Prostate gland (tissue), 2 donors: ENCODE results near the gene PTGER3. TPM values are rescaled to one million over a fixed set of nuclear protein-coding genes. Genes with fewer than 3 reads are reported as not detected.
"Not testable (repeated sequence)": the region's sequence is repeated elsewhere in the genome, so short reads cannot be mapped to it uniquely, and the experiment has no call there.

Experiments
- DNase-seq: peaks from one replicate; pipeline ENCODE4 v3.0.0-alpha.2; 2019; ENCODE audit warnings: low spot score
- H3K27ac ChIP-seq, 2 donors: fragments of 200-600 bp; sonication (generic); 2 replicates each; pipeline ENCODE4 v1.5.1; 2017 to 2019
- H3K27me3 ChIP-seq: fragments of 200-600 bp; sonication (generic); replicated peaks from 2 replicates; pipeline ENCODE4 v1.5.1; 2019; ENCODE audit not compliant: insufficient read depth
- H3K36me3 ChIP-seq, 2 donors: fragments of 200-600 bp; sonication (generic); 1 replicate in 1 of 2; 2 replicates in 1 of 2; pipeline versions ENCODE4 v1.5.1 to v1.8.1; 2017 to 2019
- H3K4me1 ChIP-seq: fragments of 200-600 bp; sonication (generic); replicated peaks from 2 replicates; pipeline ENCODE4 v1.5.1; 2019
- H3K4me3 ChIP-seq, 2 donors: fragments of 200-600 bp; sonication (generic); 2 replicates each; pipeline ENCODE4 v1.5.1; 2017 to 2019
- H3K9me3 ChIP-seq: fragments of 200-600 bp; sonication (generic); 2 replicates; pipeline ENCODE4 v1.5.1; 2017
- CTCF ChIP-seq, 4 experiments: fragments of 200-600 bp in 2 of 4; fragments of 450-650 bp in 2 of 4; sonication (generic) in 2 of 4; IDR thresholded peaks; 1 replicate in 3 of 4; 2 replicates in 1 of 4; pipeline ENCODE4 v1.5.1; 2016 to 2019; ENCODE audit warnings: antibody characterized with exemption in 4 of 4, mild to moderate bottlenecking in 2 of 4, moderate library complexity in 2 of 4
- POLR2A ChIP-seq: fragments of 450-650 bp; IDR thresholded peaks from one replicate; pipeline ENCODE4 v1.6.1; 2016; ENCODE audit warnings: antibody characterized with exemption, mild to moderate bottlenecking
- POLR2AphosphoS5 ChIP-seq: sonication (generic); formaldehyde crosslinking; IDR thresholded peaks from one replicate; pipeline ENCODE4 v1.6.1; 2017; ENCODE audit warnings: antibody characterized with exemption
- WGBS: methylation state at CpG from one replicate; pipeline ENCODE4 v1.1.5; 2018; 5-methylcytosine and 5-hydroxymethylcytosine counted together
- intact Hi-C: fragments of 100-400 bp; cut with DNase I; formaldehyde crosslinking; loops from one replicate; pipeline ENCODE4 v1.14.2; 2022
- total RNA-seq, 2 donors: library from RNA; depleted of rRNA; stranded (reverse); fragments of >200 nt; gene quantifications; one replicate each; pipeline ENCODE4 v1.1.0, GENCODE V29; 2016

PTGER3 gene
- total RNA-seq, 2 donors from 2014 or later: 3.6 to 4.0 TPM

GRCh38 chr1:70992521-70992920, 55.1 kb downstream of the PTGER3 start:
- no peaks in the 10 kb centered on the region for H3K9me3 ChIP-seq
- no peak for TF ChIP-seq POLR2AphosphoS5
- TF ChIP-seq CTCF (IDR thresholded peaks at IDR 0.05): no peak
- TF ChIP-seq POLR2A: no peak
- H3K4me3 ChIP-seq: no peak overlapping the region
- intact Hi-C loops: no loop called here
- H3K36me3 ChIP-seq: no peaks in the 10 kb centered on the region
- 90% methylated on average over 2 of the region's 2 CpGs for WGBS
- no peak overlapping the region for H3K27ac ChIP-seq
- no peak for DNase-seq
- no peaks in the 10 kb centered on the region for H3K27me3 ChIP-seq
- H3K4me1 ChIP-seq: no peaks in the 10 kb centered on the region

GRCh38 chr1:70990469-70991253, 57.0 kb downstream of the PTGER3 start:
- no peak for TF ChIP-seq POLR2A
- no peak for TF ChIP-seq POLR2AphosphoS5
- no peak for TF ChIP-seq CTCF (IDR thresholded peaks at IDR 0.05)
- Histone ChIP-seq H3K27ac (no peak overlapping the region), H3K9me3 (no peaks in the 10 kb centered on the region), H3K36me3 (no peaks in the 10 kb centered on the region), H3K27me3 (no peaks in the 10 kb centered on the region), H3K4me3 (no peak overlapping the region), H3K4me1 (no peaks in the 10 kb centered on the region)
- no peak for DNase-seq
- 53% methylated on average over 3 of the region's 3 CpGs for WGBS
- intact Hi-C loops: no loop called here

GRCh38 chr1:70987497-70987896, 60.1 kb downstream of the PTGER3 start:
- Histone ChIP-seq H3K27ac (no peak overlapping the region), H3K36me3 (no peaks in the 10 kb centered on the region), H3K27me3 (no peaks in the 10 kb centered on the region), H3K9me3 (no peaks in the 10 kb centered on the region), H3K4me1 (no peaks in the 10 kb centered on the region), H3K4me3 (no peak overlapping the region)
- 87% methylated on average over 2 of the region's 2 CpGs for WGBS
- DNase-seq: no peak
- TF ChIP-seq POLR2AphosphoS5 (no peak), CTCF (IDR thresholded peaks at IDR 0.05) (no peak), POLR2A (no peak)
- intact Hi-C loops: no loop called here

- H3K36me3 ChIP-seq, H3K27me3 ChIP-seq, H3K4me3 ChIP-seq, DNase-seq, intact Hi-C loops, H3K27ac ChIP-seq, H3K9me3 ChIP-seq, H3K4me1 ChIP-seq: not testable (repeated sequence)
- WGBS: 97% methylated on average over 5 of the region's 5 CpGs
Observed at GRCh38 chr1:70985776-70986225, 61.8 kb downstream of the PTGER3 start.

- H3K36me3 ChIP-seq, H3K4me3 ChIP-seq, H3K27me3 ChIP-seq, H3K4me1 ChIP-seq, intact Hi-C loops, H3K27ac ChIP-seq, DNase-seq, H3K9me3 ChIP-seq: not testable (repeated sequence)
- WGBS: 77% methylated on average over 2 of the region's 2 CpGs
Observed at GRCh38 chr1:70985278-70985677, 62.3 kb downstream of the PTGER3 start.

GRCh38 chr1:70980361-70980760, 67.3 kb downstream of the PTGER3 start:
- no peaks in the 10 kb centered on the region for H3K9me3 ChIP-seq
- H3K27ac ChIP-seq: no peak overlapping the region
- TF ChIP-seq CTCF (IDR thresholded peaks at IDR 0.05) (no peak), POLR2A (no peak)
- intact Hi-C loops: no loop called here
- H3K4me1 ChIP-seq: no peaks in the 10 kb centered on the region
- H3K27me3 ChIP-seq: no peaks in the 10 kb centered on the region
- no peak for DNase-seq
- 77% methylated on average over 1 of the region's 1 CpG for WGBS
- H3K36me3 ChIP-seq: no peaks in the 10 kb centered on the region
- no peak overlapping the region for H3K4me3 ChIP-seq
